Measurements from ENCODE around the gene RPL26. TPM values are rescaled to one million over a fixed set of nuclear protein-coding genes. Genes with fewer than 3 reads are reported as not detected.
A peak's percentile ranks its signal among the peaks of the same experiment; 100 is the strongest.

The RPL26 gene
- total RNA-seq, 1 donor from 2014 or later: 3,493 TPM

GRCh38 chr17:8345951-8346665 lies 36.9 kb downstream of the RPL26 start:
- Histone ChIP-seq H3K4me3 (no peak overlapping the region), H3K36me3 (no peaks in the 10 kb centered on the region), H3K27me3 (no peaks in the 10 kb centered on the region), H3K4me1 (peaks cover 6% of the 10 kb centered on the region), H3K27ac (no peak overlapping the region), H3K9me3 (no peaks in the 10 kb centered on the region)
- intact Hi-C loops (cut with DNase I): no loop called here
- no peak for DNase-seq (ENCODE audit: extremely low spot score in 2 of 2)
- TF ChIP-seq CTCF (IDR thresholded peaks at IDR 0.05) (no peak), POLR2AphosphoS5 (IDR thresholded peaks at IDR 0.05; ENCODE audit: insufficient read depth in 1 of 2, low read depth in 1 of 2) (peak in 1 of 2 donors; percentile 13)

- no peak for DNase-seq (ENCODE audit: extremely low spot score in 2 of 2)
- Histone ChIP-seq H3K4me1 (peaks cover 6% of the 10 kb centered on the region), H3K9me3 (no peaks in the 10 kb centered on the region), H3K4me3 (no peak overlapping the region), H3K36me3 (no peaks in the 10 kb centered on the region), H3K27me3 (no peaks in the 10 kb centered on the region), H3K27ac (no peak overlapping the region)
- intact Hi-C loops (cut with DNase I): no loop called here
- TF ChIP-seq CTCF (IDR thresholded peaks at IDR 0.05) (no peak), POLR2AphosphoS5 (IDR thresholded peaks at IDR 0.05; ENCODE audit: insufficient read depth in 1 of 2, low read depth in 1 of 2) (no peak), POLR2A (IDR thresholded peaks at IDR 0.05) (no peak)
Observed at GRCh38 chr17:8345052-8345690, 37.8 kb downstream of the RPL26 start.

- no peaks in the 10 kb centered on the region for H3K9me3 ChIP-seq
- peaks cover 4% of the 10 kb centered on the region for H3K4me1 ChIP-seq
- intact Hi-C loops (cut with DNase I): no loop called here
- no peak overlapping the region for H3K27ac ChIP-seq
- no peaks in the 10 kb centered on the region for H3K27me3 ChIP-seq
- TF ChIP-seq POLR2A (IDR thresholded peaks at IDR 0.05) (no peak), POLR2AphosphoS5 (IDR thresholded peaks at IDR 0.05; ENCODE audit: insufficient read depth in 1 of 2, low read depth in 1 of 2) (no peak), CTCF (IDR thresholded peaks at IDR 0.05) (no peak)
- H3K4me3 ChIP-seq: no peak overlapping the region
- no peaks in the 10 kb centered on the region for H3K36me3 ChIP-seq
- no peak for DNase-seq (ENCODE audit: extremely low spot score in 2 of 2)
Observed at GRCh38 chr17:8341456-8341855, 41.5 kb downstream of the RPL26 start.

GRCh38 chr17:8339540-8339939 lies 43.5 kb downstream of the RPL26 start, which contains the start of gene ODF4:
ODF4 (plus strand) TSS chr17:8339840; CDS start chr17:8340052, 212 bp downstream.
- Histone ChIP-seq H3K27ac (no peak within 1 kb of the TSS), H3K4me3 (no peak within 1 kb of the TSS), H3K4me1 (no peaks in the 10 kb centered on the region), H3K9me3 (no peaks in the 10 kb centered on the region), H3K36me3 (no peaks in the 10 kb centered on the region), H3K27me3 (no peaks in the 10 kb centered on the region)
- TF ChIP-seq POLR2A (IDR thresholded peaks at IDR 0.05) (no peak), CTCF (IDR thresholded peaks at IDR 0.05) (no peak), POLR2AphosphoS5 (IDR thresholded peaks at IDR 0.05; ENCODE audit: insufficient read depth in 1 of 2, low read depth in 1 of 2) (no peak)
- DNase-seq (ENCODE audit: extremely low spot score in 2 of 2): no peak
- intact Hi-C loops (cut with DNase I): no loop called here

GRCh38 chr17:8338753-8339140 lies 44.2 kb downstream of the RPL26 start:
- Histone ChIP-seq H3K27ac (no peak overlapping the region), H3K36me3 (no peaks in the 10 kb centered on the region), H3K4me1 (no peaks in the 10 kb centered on the region), H3K27me3 (no peaks in the 10 kb centered on the region), H3K9me3 (no peaks in the 10 kb centered on the region), H3K4me3 (no peak overlapping the region)
- intact Hi-C loops (cut with DNase I): no loop called here
- DNase-seq (ENCODE audit: extremely low spot score in 2 of 2): no peak
- TF ChIP-seq CTCF (IDR thresholded peaks at IDR 0.05): no peak
- no peak for TF ChIP-seq POLR2AphosphoS5 (IDR thresholded peaks at IDR 0.05; ENCODE audit: insufficient read depth in 1 of 2, low read depth in 1 of 2)
- TF ChIP-seq POLR2A (IDR thresholded peaks at IDR 0.05): no peak
